Measurements from ENCODE around the gene HMCES.

The HMCES gene

DNA sequence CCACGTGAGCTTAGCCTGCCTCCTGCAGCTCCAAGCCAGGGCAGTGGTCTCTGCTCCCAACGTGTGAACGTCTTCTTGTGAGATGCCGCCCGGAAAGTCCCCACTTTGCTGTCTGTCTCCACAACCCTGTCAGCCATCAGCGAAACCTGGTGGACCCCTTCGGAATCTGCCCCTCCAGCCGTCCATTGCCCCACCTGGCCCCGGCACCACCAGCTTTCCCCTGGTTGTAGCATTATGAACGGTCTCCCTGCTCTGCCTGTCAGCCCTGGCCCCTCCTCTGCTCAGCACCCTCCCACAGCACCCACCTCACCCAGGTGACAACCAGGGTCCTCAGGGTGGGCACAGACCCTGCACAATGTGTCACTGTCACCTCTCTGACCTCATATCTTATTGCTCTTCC lies 71.1 kb downstream of the HMCES start:
- no peak for DNase-seq

DNA sequence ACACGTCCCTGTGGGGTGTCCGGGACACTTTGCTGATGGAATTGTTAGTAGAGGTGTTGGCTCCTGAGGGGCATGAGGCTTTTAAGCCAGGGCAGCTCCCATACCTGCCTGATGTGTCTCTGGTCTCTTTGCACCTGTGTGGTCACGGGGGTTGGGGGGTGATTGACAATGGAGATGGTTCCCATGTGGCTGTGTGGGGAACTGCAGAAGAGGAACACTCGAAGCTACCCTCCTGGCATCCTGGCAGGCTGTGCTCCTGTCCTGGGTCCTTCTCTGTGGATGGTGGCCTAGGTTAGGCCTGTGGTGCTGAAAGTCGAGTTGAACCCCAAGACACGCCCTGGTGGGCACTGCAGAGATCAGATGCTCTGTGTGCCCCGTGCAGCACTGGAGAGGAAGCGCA lies 73.4 kb downstream of the HMCES start:
- no peak for DNase-seq

- DNase-seq, result no peak
Measured at GRCh38 chr3:129352650-129353588, 74.2 kb downstream of the HMCES start.

DNA sequence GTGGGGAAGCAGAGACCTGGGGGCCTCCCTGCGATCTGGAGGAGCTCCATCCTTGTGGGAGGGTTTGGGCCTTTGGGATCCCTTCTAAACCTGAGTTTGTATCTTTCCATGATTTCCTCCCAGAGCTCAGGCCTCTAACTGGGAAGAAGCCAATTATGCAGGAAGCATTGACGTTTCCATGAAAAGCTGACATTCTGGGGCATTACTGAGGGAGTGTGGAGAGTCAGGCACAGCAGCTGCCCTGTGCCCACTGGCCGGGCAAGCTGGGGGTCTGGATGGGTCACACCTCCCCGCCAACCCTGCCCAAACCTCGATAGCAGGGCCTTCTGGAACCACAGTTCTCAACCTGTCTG lies 74.9 kb downstream of the HMCES start:
- no peak for DNase-seq
